Measurements from ENCODE around the gene TTC6.

DNA sequence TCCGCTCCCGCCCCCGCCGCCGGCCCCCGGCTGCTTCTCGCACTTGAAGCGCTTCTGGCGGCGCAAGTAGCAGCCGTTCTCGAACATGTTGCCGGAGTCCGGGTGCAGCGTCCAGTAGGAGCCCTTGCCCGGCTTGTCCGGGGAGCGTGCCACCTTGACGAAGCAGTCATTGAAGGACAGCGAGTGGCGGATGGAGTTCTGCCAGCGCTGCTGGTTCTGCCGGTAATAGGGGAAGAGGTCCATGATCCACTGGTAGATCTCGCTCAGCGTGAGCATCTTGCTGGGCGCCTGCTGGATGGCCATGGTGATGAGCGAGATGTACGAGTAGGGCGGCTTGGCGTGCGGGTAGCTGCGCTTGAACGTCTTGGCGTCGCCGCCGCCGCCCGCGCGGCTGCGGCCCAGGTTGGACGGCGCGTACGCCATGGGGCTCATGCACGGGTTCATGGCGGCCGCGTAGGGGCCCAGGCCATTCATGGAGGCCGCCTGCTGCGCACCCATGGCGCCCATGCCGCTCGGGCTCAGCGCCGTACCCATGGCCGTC is 3.4 kb upstream of the TTC6 start:
- TF ChIP-seq CTCF (IDR thresholded peaks at IDR 0.05; ENCODE audit: poor library complexity, severe bottlenecking) (no peak), TAF1 (IDR thresholded peaks at IDR 0.05; ENCODE audit: low read depth) (no peak), POLR2AphosphoS5 (IDR thresholded peaks at IDR 0.05) (no peak), EZH2 (IDR thresholded peaks at IDR 0.05; ENCODE audit: borderline replicate concordance, insufficient read depth, low read length, poor library complexity, severe bottlenecking) (no peak)

All from neural cell (in vitro differentiated cells).